Liver (tissue), 3 donors: ENCODE results near the gene CYB5D1.

ENCODE experiments used
- CTCF ChIP-seq: fragments of 150-350 bp; IDR thresholded peaks from 2 replicates; pipeline ENCODE4 v1.5.1; 2017; ENCODE audit warnings: improper control_type of control experiment, low read depth, low read length; ENCODE audit not compliant: missing input control
- EGR1 ChIP-seq, 2 donors: IDR thresholded peaks; 2 replicates each; pipeline ENCODE4 v1.6.1; 2016 to 2018; ENCODE audit warnings: antibody characterized with exemption in 2 of 2, low read depth in 2 of 2
- GABPA ChIP-seq, 2 donors: IDR thresholded peaks in 1 of 2; conservative IDR thresholded peaks in 1 of 2; 2 replicates each; pipeline ENCODE4 v1.6.1; 2016; ENCODE audit warnings: antibody characterized with exemption in 2 of 2, mild to moderate bottlenecking in 1 of 2, moderate library complexity in 1 of 2
- HNF4A ChIP-seq, 2 donors: conservative IDR thresholded peaks; 2 replicates each; pipeline ENCODE4 v1.6.1; 2016; ENCODE audit warnings: antibody characterized with exemption in 2 of 2, mild to moderate bottlenecking in 2 of 2
- HNF4G ChIP-seq: IDR thresholded peaks from 2 replicates; pipeline ENCODE4 v1.6.1; 2016; ENCODE audit warnings: antibody characterized with exemption
- REST ChIP-seq: IDR thresholded peaks from 2 replicates; pipeline ENCODE4 v1.6.1; 2016; ENCODE audit warnings: antibody characterized with exemption, mild to moderate bottlenecking
- TAF1 ChIP-seq: conservative IDR thresholded peaks from 2 replicates; pipeline ENCODE4 v1.6.1; 2016; ENCODE audit warnings: antibody characterized with exemption, mild to moderate bottlenecking
- YY1 ChIP-seq: IDR thresholded peaks from 2 replicates; pipeline ENCODE4 v1.6.1; 2016; ENCODE audit warnings: antibody characterized with exemption, mild to moderate bottlenecking
- donor health status: healthy.
- donor health status: healthy.

- TF ChIP-seq GABPA (IDR thresholded peaks at IDR 0.05 in 1 of 2, conservative IDR thresholded peaks at IDR 0.05 in 1 of 2) = no peak
- TF ChIP-seq TAF1 = no peak
- TF ChIP-seq CTCF = no peak
- TF ChIP-seq EGR1 (IDR thresholded peaks at IDR 0.05; ENCODE audit: low read depth in 2 of 2) = no peak
- TF ChIP-seq YY1 = no peak
- no peak for TF ChIP-seq HNF4A (conservative IDR thresholded peaks at IDR 0.05)
- no peak for TF ChIP-seq REST
- TF ChIP-seq HNF4G = no peak
These were observed 18.1 kb downstream of the CYB5D1 start for GRCh38 chr17:7875804-7876370.
